Gastrocnemius medialis (tissue), 4 donors: ENCODE data around the gene MND1.

Experiments used
- POLR2A ChIP-seq, 2 donors: fragments of 450-650 bp; IDR thresholded peaks; one replicate each; pipeline ENCODE4 v1.6.1; 2017; ENCODE audit warnings: antibody characterized with exemption in 2 of 2, mild to moderate bottlenecking in 2 of 2, moderate library complexity in 2 of 2
- TF ChIP-seq, protein P1 (sequence below), 5 experiments: fragments of 450-650 bp in 3 of 5; fragments of 200-600 bp in 2 of 5; sonication (generic) in 2 of 5; IDR thresholded peaks in 4 of 5; conservative IDR thresholded peaks in 1 of 5; 1 replicate in 4 of 5; 2 replicates in 1 of 5; pipeline ENCODE4 v1.5.1; 2016 to 2019; ENCODE audit warnings: antibody characterized with exemption in 5 of 5, mild to moderate bottlenecking in 3 of 5, moderate library complexity in 3 of 5

- TF ChIP-seq, protein P1, sequence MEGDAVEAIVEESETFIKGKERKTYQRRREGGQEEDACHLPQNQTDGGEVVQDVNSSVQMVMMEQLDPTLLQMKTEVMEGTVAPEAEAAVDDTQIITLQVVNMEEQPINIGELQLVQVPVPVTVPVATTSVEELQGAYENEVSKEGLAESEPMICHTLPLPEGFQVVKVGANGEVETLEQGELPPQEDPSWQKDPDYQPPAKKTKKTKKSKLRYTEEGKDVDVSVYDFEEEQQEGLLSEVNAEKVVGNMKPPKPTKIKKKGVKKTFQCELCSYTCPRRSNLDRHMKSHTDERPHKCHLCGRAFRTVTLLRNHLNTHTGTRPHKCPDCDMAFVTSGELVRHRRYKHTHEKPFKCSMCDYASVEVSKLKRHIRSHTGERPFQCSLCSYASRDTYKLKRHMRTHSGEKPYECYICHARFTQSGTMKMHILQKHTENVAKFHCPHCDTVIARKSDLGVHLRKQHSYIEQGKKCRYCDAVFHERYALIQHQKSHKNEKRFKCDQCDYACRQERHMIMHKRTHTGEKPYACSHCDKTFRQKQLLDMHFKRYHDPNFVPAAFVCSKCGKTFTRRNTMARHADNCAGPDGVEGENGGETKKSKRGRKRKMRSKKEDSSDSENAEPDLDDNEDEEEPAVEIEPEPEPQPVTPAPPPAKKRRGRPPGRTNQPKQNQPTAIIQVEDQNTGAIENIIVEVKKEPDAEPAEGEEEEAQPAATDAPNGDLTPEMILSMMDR (IDR thresholded peaks at IDR 0.05 in 4 of 5, conservative IDR thresholded peaks at IDR 0.05 in 1 of 5): no peak
- TF ChIP-seq POLR2A (IDR thresholded peaks at IDR 0.05): no peak
These were observed 57.9 kb downstream of the MND1 start for GRCh38 chr4:153402366-153402765.
